HL-60 (cell line): ENCODE results near the gene IPO13.

ENCODE experiments used
- DNase-seq, 2 experiments: peaks; one replicate each; pipeline ENCODE4 v3.0.0-alpha.2; 2010 to 2020; ENCODE audit warnings: low read depth in 1 of 2, low spot score in 1 of 2
- H3K27ac ChIP-seq: fragments of 250-450 bp; sonication (Bioruptor Pico); replicated peaks from 2 replicates; pipeline ENCODE4 v1.5.1; 2020; ENCODE audit warnings: mild to moderate bottlenecking, moderate library complexity
- H3K27me3 ChIP-seq: fragments of 250-450 bp; sonication (Bioruptor Pico); 2 replicates; pipeline ENCODE4 v1.5.1; 2021; ENCODE audit warnings: mild to moderate bottlenecking, moderate library complexity; ENCODE audit not compliant: insufficient read depth, poor library complexity, severe bottlenecking
- H3K4me3 ChIP-seq: replicated peaks from 2 replicates; pipeline ENCODE4 v1.5.1; 2011; ENCODE audit warnings: mild to moderate bottlenecking, control low read depth, low read length; ENCODE audit not compliant: insufficient read depth
- GABPA ChIP-seq: IDR thresholded peaks from 2 replicates; pipeline ENCODE4 v1.6.1; 2012; ENCODE audit warnings: low read depth
- POLR2AphosphoS5 ChIP-seq: IDR thresholded peaks from 2 replicates; pipeline ENCODE4 v1.6.1; 2012; ENCODE audit warnings: low read depth
- SPI1 ChIP-seq: IDR thresholded peaks from 2 replicates; pipeline ENCODE4 v1.6.1; 2012; ENCODE audit warnings: low read depth, mild to moderate bottlenecking, borderline replicate concordance
- TF ChIP-seq, protein P1 (sequence below): IDR thresholded peaks from one replicate; pipeline ENCODE4 v1.5.1; 2011; ENCODE audit warnings: low read length, control low read depth, inconsistent platforms; ENCODE audit not compliant: insufficient read depth
- TF ChIP-seq, protein P2 (sequence below): IDR thresholded peaks from 2 replicates; pipeline ENCODE4 v1.6.1; 2012; ENCODE audit warnings: low read depth; ENCODE audit not compliant: insufficient replicate concordance

The IPO13 gene

DNA sequence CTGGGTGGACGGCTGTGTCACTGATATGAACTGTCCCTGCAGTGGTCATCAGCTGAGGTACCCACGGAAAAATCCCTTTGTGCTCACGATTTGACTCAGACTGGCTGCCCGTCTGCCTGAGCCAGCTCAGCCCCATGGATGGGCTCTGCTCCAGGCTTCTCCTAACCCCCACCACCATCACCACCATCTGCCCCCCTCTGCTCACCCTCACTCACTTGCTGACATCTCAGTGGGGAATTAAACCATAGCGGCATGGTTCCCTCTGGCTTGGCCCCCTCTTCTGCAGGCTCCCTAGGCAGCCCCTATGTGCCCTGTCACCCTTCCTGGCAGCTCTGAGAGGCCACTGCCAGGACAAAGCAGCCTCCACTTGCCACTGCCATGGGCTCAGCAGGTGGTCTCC is 67.2 kb downstream of the IPO13 start:
- no peak overlapping the region for H3K27ac ChIP-seq
- TF ChIP-seq, protein P1, sequence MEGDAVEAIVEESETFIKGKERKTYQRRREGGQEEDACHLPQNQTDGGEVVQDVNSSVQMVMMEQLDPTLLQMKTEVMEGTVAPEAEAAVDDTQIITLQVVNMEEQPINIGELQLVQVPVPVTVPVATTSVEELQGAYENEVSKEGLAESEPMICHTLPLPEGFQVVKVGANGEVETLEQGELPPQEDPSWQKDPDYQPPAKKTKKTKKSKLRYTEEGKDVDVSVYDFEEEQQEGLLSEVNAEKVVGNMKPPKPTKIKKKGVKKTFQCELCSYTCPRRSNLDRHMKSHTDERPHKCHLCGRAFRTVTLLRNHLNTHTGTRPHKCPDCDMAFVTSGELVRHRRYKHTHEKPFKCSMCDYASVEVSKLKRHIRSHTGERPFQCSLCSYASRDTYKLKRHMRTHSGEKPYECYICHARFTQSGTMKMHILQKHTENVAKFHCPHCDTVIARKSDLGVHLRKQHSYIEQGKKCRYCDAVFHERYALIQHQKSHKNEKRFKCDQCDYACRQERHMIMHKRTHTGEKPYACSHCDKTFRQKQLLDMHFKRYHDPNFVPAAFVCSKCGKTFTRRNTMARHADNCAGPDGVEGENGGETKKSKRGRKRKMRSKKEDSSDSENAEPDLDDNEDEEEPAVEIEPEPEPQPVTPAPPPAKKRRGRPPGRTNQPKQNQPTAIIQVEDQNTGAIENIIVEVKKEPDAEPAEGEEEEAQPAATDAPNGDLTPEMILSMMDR: no peak
- TF ChIP-seq GABPA: no peak
- TF ChIP-seq SPI1: no peak
- no peak for TF ChIP-seq POLR2AphosphoS5
- TF ChIP-seq, protein P2, sequence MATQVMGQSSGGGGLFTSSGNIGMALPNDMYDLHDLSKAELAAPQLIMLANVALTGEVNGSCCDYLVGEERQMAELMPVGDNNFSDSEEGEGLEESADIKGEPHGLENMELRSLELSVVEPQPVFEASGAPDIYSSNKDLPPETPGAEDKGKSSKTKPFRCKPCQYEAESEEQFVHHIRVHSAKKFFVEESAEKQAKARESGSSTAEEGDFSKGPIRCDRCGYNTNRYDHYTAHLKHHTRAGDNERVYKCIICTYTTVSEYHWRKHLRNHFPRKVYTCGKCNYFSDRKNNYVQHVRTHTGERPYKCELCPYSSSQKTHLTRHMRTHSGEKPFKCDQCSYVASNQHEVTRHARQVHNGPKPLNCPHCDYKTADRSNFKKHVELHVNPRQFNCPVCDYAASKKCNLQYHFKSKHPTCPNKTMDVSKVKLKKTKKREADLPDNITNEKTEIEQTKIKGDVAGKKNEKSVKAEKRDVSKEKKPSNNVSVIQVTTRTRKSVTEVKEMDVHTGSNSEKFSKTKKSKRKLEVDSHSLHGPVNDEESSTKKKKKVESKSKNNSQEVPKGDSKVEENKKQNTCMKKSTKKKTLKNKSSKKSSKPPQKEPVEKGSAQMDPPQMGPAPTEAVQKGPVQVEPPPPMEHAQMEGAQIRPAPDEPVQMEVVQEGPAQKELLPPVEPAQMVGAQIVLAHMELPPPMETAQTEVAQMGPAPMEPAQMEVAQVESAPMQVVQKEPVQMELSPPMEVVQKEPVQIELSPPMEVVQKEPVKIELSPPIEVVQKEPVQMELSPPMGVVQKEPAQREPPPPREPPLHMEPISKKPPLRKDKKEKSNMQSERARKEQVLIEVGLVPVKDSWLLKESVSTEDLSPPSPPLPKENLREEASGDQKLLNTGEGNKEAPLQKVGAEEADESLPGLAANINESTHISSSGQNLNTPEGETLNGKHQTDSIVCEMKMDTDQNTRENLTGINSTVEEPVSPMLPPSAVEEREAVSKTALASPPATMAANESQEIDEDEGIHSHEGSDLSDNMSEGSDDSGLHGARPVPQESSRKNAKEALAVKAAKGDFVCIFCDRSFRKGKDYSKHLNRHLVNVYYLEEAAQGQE: no peak
- no peak overlapping the region for H3K4me3 ChIP-seq
- DNase-seq: no peak
- H3K27me3 ChIP-seq: no peaks in the 10 kb centered on the region

DNA sequence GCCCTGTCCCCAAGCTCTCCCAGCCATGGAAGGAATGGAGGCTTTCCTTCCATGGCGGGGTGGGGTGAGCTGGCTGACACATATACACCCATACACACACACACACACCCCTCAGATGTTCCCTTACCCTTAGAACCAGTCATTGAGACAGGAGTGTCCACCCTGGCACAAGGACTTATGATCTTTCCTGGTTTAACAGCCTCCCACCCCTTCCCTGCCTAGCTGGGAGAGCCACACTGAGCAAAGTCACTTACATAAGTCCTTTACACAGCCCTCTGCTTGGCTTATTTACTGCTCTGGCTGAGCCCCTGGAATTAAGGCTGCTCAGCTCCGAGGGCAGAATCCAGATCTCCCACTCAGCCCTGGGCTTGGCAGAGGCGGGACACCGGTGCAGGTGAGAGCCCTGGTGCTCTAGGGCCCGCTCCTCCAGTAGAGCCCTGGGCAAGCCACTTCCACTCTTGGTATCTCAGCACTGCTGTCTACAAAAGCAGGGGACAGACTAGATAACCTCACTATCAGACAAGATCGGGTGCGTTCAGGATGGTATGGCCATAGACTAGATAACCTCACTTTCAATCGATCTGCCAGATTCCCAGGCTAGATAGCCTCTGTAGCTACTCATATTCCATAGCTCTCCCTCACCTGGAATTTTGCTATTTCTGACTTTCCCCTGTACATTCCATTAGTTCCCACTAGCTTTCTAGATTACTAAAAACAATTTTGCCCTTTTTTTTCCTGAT is 67.8 kb downstream of the IPO13 start:
- DNase-seq: no peak
- TF ChIP-seq GABPA (no peak), SPI1 (no peak), POLR2AphosphoS5 (no peak)
- TF ChIP-seq, protein P1: no peak
- TF ChIP-seq, protein P2: no peak
- no peak overlapping the region for H3K4me3 ChIP-seq
- H3K27ac ChIP-seq: no peak overlapping the region
- no peaks in the 10 kb centered on the region for H3K27me3 ChIP-seq

DNA sequence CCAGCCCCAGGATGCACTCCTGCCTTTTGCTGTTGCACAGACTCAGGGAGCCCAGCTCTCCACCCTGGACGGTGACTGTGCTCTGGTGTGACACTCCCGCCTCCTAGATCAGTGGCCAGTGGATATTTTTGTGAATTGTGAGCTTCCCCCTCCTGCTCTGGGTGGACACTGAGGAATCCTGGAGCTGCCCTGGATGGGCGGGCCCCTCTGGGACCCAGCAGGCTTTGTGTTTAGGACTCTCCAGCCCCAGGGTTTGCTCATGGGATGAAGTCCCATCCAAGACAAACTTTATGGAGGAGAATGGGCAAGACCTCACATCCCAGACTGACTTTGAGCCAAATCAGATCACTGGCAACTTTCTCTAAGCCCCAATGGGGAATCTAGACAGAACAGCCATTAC is 68.5 kb downstream of the IPO13 start:
- Histone ChIP-seq H3K4me3 (no peak overlapping the region), H3K27ac (no peak overlapping the region), H3K27me3 (no peaks in the 10 kb centered on the region)
- DNase-seq: no peak
- TF ChIP-seq, protein P1: no peak
- TF ChIP-seq SPI1 (no peak), GABPA (no peak), POLR2AphosphoS5 (no peak)
- TF ChIP-seq, protein P2: no peak
